22Rv1 (cell line): Measurements from ENCODE around the gene MARF1.

Experiments
- H3K27ac ChIP-seq: fragments of 450-650 bp; 2 replicates; pipeline ENCODE4 v1.5.1; 2017
- ZFX ChIP-seq: fragments of 450-650 bp; IDR thresholded peaks from 2 replicates; pipeline ENCODE4 v1.6.1; 2017; ENCODE audit warnings: antibody characterized with exemption, borderline replicate concordance
- TF ChIP-seq, protein P1 (sequence below): fragments of 450-650 bp; IDR thresholded peaks from 2 replicates; pipeline ENCODE4 v1.5.1; 2017; ENCODE audit warnings: mild to moderate bottlenecking

Gene MARF1

DNA sequence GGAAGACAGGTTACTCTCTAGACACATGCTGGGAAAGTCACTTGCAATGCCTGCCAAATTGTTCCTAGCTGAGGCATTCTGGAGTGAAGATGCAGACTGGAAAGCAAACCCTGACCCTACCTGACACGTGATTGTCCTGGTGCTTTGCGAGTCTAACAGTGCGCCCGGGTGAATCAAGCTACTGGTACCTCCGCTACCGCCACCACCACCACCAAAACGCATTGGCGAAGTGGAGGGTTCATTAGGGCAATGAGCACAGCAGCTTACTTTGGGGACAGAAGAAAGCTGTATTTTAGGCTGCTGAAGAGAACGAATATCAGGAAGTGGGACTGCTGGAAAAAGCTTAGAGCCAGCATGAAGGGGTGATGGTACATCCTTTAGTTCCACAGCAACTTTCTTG is 7.0 kb downstream of the MARF1 start:
- no peak for TF ChIP-seq ZFX
- TF ChIP-seq, protein P1, sequence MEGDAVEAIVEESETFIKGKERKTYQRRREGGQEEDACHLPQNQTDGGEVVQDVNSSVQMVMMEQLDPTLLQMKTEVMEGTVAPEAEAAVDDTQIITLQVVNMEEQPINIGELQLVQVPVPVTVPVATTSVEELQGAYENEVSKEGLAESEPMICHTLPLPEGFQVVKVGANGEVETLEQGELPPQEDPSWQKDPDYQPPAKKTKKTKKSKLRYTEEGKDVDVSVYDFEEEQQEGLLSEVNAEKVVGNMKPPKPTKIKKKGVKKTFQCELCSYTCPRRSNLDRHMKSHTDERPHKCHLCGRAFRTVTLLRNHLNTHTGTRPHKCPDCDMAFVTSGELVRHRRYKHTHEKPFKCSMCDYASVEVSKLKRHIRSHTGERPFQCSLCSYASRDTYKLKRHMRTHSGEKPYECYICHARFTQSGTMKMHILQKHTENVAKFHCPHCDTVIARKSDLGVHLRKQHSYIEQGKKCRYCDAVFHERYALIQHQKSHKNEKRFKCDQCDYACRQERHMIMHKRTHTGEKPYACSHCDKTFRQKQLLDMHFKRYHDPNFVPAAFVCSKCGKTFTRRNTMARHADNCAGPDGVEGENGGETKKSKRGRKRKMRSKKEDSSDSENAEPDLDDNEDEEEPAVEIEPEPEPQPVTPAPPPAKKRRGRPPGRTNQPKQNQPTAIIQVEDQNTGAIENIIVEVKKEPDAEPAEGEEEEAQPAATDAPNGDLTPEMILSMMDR = no peak
- H3K27ac ChIP-seq = no peak overlapping the region

DNA sequence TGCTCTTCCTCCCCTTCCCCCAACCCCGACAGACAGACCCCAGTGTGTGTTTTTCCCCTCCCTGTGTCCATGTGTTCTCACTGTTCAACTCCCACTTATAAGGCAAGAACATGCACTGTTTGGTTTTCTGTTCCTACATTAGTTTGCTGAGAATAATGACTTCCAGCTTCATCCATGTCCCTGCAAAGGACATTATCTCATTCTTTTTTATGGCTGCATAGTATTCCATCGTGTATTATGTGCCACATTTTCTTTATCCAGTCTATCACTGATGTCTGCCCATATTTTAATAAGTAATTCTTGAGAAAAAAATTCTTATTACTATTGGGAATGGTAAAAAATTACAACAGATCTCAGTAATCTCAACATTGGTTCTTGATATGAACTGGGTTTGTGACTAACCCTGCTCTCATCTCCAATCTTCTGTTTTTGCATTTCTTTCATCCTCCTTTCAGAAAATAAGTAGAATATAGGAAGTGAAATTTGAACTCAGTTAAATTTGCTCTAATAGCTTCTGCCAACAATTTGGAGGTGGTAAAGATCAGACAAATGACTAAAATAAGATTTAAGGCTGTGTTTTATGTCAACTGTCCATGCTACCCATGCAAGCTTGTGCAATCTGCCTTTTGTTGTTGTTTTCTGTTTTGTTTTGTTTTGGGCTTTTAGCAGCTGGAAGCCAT is 11.1 kb downstream of the MARF1 start:
- H3K27ac ChIP-seq = no peak overlapping the region
- no peak for TF ChIP-seq ZFX
- TF ChIP-seq, protein P1 = no peak

DNA sequence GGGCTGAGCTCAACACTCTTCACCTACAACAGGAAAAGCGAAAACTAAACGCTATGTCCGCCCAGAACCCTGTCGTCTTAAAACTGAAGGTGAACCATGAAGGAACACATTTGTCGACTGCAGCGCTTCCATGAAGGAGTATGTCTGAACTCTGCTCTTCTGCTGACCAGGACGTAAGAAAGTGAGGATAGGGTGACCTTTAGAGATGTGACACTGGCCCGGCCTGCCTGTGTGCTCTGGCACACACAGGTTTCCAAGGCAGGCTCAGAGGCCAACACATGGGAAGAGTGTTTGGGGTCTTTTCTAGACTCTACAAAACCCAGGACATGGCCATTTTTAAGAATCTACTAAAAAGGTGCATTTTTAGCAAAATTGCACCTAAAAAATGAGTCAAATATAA is 21.1 kb downstream of the MARF1 start:
- no peak overlapping the region for H3K27ac ChIP-seq
- TF ChIP-seq ZFX = no peak
- TF ChIP-seq, protein P1 = no peak

DNA sequence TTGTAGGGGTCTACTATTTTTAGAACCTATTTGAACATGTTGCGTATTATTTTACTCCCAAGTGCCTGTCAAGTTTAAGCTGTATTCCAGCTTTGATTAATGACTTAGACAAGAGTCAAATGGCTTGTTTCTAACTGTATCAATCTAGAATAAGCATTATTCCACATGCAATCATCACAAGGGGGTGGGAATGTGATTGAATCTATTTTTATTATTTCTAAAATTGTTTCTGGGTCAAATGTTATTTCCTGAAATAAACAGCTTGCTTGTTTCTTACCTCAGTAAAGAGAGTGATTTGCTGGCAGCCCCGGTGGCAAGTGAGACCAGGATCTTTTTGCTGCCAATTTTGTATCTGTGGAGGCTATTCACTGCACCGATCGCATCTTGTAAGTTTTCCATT is 21.5 kb downstream of the MARF1 start:
- H3K27ac ChIP-seq = no peak overlapping the region
- TF ChIP-seq ZFX = no peak
- TF ChIP-seq, protein P1 = no peak

DNA sequence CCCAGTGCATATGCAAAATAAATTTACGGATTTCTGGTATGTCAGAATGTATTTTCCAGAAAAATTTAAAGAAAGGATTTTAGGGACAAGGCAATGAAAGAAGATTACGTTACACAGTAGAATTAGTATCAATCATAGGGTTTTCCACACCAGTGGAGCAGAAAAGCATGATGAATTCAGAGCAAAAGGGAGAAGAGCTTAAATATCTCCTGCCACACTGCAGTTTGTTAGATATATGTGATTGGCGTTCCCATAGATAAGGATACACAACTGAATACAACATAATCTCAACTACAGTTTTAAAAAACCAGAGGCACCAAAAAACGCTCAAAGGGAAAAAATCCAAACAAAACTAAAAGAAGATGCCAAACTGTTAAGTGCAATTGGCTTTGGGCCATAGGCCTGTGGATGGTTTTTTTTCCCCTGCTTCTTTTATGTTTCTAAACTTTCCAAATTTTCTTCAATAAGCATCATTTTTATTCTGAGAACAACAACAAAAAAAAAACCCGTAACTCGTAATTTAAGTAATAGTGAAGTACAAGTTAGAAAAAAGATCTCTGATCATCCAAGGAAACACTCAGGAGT is 22.3 kb downstream of the MARF1 start:
- no peak overlapping the region for H3K27ac ChIP-seq
- TF ChIP-seq, protein P1 = no peak
- TF ChIP-seq ZFX = no peak

DNA sequence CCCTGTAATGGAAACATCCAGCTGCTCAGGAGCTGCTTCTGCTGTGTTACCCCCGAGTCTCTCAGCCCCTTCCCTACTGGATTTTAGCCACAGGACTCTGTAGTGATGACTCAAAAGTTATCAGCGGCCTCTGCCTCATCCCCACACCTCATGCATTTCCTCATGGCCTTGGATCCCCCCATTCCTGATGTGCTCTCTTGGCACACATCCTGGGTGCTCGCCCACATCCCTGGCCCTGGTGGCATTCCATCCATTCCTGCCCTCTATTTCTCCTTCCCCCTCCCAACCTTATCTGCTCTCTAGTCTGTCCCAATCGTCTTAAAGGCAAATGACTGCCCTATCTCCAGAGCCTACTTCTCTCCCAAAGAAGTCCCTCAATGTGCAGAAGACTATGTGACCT is 24.6 kb downstream of the MARF1 start:
- H3K27ac ChIP-seq = no peak overlapping the region
- no peak for TF ChIP-seq ZFX
- TF ChIP-seq, protein P1 = no peak

DNA sequence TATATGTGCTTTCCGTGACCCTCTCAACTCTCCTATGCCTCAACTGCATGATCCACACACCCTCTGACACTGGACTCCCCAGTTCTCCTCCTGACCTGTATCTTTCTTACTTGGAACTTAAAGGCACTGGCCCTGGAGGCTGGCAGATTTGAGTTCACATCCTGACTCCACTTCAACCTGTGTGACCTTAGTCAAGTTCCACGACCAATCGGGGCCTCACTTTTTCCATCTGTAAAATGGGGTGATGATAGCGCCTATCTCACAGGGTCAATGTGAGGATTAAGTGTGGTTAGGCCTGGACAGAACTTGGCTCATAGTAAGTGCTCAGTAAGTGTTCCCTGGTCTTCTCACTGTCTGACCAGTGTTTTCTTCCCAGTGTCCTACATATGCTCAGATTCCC is 25.1 kb downstream of the MARF1 start:
- TF ChIP-seq ZFX = no peak
- TF ChIP-seq, protein P1 = no peak
- no peak overlapping the region for H3K27ac ChIP-seq
